GM18519 (cell line): ENCODE results near the gene FAM221B.

ENCODE experiments used
- ATAC-seq: cut with Tn5 transposase; IDR thresholded peaks from one replicate; pipeline ENCODE4 v1.9.1; 2021; ENCODE audit warnings: mild to moderate bottlenecking, moderate library complexity; ENCODE audit not compliant: unreplicated experiment, low FRiP score

The FAM221B gene, protein sequence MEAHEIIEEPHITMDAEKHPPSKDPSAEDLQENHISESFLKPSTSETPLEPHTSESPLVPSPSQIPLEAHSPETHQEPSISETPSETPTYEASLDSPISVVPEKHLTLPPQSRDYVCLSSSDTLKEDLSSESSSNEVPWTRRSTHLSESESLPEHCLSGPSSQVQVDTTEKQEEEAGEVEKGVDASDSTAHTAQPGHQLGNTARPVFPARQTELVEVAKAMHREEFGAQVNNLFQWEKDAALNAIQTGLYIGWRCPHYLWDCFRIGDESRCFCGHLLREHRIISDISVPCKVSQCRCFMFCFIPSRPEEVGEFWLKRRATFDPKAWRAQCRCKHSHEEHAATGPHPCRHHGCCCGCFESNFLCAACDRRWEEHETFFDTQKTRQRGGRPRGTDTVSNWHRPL

DNA sequence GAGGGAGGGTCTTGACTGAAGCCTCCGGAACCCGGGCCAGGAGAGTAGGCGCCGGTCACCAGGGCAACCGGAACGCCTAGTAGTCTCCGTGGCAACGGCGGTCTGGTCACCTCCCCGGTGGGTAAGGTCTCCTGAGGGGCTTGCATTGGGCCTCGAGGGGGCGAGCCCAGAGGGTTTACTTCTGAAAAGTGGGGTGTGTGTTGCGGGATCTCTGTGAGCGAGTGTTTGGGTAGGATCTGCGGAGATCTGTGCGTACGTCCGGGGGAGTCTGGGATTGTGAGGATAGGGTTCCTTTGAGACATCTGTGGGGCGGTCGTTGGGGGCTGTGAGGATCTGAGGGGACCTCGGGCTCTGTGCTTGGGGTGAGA, at the start of gene FAM221B:
Gene FAM221B (minus strand): TSS at position 17 of the 368 bp plus-strand sequence. CDS start 2,571 bp downstream, outside the sequence.
- no peak for ATAC-seq

DNA sequence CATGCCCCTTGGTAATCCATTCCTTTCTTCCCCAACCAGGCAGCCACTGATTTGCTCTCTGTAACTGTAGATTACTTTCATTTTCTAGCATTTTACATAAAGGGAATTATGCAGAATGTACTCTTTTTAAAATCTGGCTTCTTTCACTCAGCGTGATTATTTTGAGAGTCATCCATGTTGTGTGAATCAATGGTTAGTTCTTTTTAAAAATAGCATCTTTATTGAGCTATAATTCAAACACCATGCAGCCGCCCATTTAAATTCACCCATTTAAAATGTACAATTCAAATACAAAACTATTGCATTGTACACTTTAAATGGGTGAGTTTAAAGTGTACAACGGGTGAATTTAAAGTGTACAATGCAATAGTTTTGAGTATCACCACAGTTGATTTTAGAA, 44.0 kb upstream of the FAM221B start:
- no peak for ATAC-seq

DNA sequence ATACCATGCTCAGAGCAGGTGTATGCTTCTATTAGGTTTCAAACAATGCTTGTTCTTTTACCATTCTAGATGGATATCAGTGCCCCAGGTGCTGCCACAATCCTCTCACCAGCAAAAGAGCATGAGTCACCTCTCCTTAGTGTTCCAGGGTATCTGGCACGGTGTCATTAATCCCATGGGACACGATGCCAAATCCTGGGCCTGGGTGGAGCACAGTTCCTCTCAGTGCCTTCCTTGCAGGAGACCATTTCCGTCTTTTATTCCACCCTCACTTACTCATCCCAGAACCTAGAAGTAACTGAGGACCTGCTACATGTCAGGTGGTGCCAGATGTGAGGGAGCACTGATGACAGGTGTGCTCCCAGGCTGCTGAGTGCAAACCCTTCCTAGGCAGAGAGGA, 43.0 kb upstream of the FAM221B start:
- no peak for ATAC-seq

DNA sequence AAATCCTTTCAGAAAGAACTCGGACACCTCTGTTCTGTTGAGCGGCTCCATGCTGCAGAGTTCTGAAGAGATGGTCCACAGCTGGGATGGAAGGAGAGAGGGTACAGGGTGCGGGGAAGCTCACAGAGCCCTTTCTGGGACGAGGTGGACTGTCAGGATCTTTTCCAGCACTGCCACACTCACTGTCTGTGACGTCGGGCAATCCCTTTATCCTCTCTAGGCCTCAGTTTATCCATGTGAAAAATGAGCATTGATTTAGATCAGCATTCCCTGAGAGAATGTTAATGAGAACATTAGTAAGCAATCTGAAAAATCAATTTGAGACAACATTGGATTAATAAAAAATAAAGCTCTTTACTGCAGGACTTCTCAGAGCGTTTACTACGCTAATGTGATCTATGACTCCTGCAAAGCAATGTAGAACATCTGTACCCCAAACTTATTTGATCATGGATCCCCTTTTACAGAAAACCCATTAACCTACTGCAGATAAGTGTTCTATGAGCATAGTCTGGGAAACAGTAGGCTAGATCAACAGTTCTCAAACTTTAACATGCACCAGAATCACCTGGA, 41.9 kb upstream of the FAM221B start, which contains the start of gene OR13J1:
Gene OR13J1 (minus strand): TSS at position 51 of the 573 bp plus-strand sequence. CDS start 0 bp downstream, at position 51.
- no peak for ATAC-seq

DNA sequence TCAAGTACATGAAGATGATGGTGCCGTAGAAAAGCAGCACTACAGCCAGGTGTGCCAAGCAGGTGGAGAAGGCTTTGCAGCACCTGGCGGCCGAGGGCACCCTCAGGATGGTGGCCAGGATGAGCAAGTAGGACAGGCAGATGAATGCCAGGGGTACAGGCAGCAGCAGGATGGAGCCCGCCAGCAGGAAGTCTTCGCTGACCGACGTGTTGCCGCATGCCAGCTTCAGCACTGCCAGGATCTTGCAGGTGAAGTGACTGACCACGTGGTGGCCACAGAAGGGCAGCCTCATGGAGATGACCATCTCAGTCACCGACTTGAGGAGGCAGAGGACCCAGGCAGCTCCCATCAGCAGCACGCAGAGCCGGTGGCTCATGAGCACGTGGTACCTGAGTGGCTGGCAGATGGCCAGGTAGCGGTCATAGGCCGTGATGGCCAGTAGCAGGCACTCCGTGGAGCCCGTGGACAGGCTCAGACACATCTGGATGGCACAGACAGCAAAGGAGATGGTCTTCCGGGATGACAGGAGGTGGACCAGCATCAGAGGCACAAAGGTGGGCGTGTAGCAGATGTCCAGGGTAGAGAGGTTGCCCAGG, 41.2 kb upstream of the FAM221B start:
- no peak for ATAC-seq

DNA sequence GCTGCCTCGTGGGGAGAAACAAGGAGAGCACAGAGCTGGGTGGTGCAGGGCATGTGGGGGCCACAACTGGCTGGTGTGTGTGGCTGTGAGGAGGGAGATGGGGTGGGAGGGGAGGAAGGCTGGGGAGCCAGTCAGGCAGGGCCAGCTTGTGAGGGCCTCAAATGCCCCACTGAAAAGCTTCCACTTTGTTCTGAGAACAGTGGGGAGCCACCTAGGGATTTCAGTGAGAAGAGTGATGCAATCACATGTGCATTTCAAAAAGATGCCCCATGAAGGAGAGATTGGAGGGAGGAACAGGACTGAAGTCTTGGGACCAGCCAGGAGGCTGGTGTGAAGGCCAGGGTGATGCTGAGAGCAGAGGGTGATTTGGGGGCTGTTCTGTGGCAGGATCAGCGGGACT, 40.4 kb upstream of the FAM221B start:
- no peak for ATAC-seq

DNA sequence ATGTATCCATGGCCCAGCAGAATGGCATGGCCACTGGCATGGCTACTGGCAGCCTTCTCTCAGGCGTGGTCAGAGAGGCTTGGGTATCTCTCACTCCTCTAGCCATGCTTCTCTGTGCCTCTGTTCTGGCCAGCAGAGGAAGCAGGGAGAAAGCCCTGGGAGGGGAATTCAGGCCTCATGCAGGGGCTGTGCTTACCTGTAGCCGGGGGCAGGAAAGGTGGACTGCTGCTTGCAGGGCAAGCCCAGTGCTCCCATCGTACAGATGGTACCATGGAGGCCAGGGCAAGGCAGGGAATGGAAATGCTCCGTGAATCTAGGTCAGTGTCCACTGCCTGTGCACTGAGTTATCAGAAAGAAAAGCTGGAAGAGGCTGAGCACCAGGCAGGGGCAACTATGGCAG, 39.0 kb upstream of the FAM221B start:
- ATAC-seq = no peak

DNA sequence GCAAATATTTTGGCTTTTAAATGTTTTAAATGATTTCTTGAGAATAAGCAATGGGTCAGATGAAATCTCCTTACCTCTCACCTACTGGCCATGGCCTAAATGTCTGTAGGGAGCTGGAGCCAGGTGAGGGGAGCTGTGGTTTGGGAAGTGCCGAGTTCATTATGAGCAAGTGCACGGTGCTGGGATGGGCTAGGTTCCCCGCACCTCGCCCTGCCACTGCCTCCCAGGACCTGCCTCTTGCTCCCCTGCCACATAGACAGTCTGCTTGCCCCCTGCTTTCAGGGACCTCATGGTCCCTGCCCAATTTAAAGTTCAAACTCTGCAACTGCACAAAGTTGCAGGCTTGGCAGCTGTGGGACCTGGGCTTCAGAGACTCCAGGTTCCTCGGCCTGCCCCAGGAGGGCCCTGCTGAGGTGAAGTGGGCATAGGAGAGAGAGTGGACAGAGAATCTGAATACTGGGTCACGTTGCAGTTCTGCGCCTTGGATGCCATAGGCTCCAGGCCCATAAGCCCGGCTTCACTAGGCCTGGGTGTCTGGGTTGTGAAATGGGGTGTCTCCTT, 36.2 kb upstream of the FAM221B start:
- no peak for ATAC-seq

DNA sequence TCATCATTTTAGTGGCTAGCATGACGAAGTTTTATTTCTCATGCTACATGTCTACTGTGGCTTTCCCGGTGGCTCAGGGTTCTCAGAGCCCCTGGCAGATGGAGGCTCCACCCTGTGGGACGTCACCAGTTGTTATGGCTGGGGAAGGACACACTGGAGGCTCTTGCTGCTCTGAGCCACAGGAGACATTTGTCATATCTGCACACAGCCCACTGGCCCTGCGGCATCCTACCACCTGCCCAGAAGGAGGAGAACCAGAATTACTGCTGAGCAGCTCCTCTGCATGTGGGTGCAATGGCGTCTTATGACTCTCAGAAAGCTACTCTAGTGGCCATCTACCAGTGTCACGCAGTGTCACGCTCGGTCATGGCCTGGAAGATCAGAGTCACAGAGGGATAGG, 35.1 kb upstream of the FAM221B start:
- ATAC-seq = no peak

DNA sequence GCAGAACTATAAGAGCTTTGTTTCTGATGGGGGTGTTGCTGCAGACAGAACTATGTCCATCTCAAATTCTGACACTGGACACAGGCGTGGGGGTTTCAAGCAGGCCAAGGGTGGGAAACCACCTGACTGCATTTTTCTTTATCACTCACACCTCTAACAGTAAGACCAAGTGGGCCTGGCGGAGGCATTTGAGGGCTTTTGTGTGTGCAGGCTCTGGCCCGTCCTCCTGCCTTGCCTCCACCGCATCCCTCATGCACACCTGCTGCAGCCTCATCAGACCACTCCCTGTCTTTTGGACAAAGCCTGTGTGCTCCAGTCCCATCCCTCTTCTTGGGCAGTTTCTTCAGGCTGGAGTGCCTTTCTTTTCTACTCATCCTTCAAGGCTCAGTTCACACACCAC, 33.8 kb upstream of the FAM221B start:
- ATAC-seq = no peak

DNA sequence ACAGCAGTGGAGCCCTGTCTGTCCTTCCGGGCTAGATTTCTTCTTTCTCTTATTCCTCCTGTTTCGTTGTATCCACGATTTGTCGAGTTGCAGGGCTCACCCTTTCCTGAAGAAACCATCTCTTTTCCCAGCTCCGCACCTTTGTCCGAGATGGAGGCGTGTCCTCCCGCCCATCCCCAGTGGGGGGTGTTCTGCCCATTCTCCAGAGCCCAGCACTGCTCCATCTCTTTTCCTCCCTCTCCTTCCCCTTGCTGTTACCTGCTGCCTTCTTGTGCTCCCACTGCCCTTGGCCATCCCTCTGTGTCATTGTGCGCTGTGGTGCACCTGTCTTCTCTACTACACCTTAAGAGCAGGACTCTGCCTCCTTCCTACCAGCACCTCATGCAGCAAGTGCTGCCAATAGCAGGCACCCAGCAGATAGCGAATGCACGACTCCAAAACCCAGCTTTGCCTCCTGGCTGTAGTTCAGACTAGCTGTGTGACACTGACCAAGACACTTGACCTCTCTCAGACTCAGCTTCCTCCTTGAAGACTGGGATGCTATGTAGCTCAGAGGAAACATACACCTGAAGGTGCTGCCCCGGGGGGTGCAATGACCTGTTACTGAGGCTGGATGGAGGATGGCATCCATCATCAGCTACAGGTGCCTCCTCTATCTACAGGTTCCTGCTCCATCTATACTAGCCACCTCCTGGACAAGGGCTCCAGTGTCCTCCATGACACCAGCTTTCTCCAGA, 32.8 kb upstream of the FAM221B start:
- no peak for ATAC-seq

DNA sequence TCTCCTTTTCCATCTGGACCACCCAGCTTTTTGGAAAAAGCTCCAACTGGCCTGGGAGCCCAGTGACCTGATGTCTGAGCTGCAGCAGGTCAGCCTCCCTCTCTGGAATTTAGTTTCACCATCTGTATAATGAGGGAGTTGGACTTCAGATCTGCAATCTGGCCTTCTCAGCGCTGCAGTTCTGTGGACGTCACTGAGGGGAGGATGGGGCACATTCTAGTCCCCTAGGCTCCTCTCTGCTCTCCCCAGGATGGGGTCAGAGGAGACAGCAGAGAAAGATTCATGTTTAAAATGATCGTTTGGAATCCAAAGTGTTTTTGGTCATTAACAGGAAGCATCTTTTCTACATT, 31.4 kb upstream of the FAM221B start:
- no peak for ATAC-seq

DNA sequence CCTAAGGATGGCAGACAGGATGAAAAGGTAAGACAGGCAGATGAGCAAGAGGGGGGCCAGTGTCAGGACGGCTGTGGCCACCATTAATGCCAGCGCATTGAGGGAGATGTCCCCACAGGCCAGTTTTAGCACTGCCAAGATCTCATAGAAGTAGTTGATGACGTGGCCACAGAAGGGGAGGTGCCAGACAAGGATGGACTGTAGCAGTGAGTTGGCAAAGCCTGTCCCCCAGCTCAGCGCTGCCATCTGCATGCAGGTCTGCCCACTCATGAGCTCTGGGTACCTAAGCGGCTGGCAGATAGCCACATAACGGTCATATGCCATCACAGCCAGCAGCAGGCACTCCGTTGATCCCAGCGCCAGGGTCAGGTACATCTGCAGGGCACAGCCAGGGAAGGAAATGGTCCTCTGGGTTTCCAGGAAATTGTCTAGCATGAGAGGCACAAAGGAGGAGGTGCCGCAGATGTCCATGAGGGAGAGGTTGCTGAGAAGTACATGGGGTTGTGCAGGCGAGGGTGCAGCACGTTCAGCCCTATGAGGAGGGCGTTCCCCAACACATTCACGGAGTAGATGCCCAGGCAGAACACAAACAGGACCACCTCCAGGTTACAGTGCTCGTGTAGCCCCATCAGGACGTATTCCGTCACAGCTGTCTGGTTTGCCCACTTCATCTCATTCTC, 30.9 kb upstream of the FAM221B start:
- ATAC-seq = no peak

DNA sequence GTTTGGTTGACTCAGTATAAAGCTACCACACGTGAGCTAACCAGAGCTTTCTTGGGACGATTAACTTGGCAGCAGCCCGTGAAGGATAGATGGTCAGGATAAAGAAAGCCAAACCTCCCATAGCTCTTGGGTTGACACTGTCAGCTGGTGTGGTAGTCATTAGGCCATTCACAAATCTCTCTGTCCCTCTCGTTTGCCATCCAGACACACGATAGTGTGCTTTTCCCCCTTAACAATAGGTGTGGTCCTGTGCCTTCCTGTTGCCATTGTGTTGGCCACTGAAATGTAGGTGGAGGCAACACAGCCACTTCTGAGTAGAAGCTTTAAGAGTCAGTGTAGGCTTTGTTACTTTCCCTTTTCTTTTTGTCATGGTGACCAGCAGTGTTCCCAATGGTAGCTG, 29.9 kb upstream of the FAM221B start:
- no peak for ATAC-seq

DNA sequence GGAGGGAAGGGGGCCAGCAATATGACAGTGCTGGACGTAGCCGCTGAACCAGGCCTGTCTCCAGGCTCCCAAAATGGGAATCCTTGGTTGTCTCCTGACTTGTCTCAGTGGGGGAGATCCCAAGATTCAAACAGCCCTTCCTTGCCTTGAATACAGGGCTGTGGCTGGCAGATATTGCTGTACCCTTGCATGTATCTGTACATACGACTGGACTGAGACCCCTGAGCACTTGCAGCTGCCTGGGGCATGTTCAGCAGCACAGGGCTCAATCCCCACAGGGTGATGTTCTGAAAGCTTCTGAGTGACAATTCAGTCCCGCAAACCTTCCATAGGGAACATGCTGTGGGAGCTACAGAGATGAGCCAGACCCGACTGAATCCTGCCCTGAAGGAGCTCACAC, 28.4 kb upstream of the FAM221B start:
- ATAC-seq = no peak

DNA sequence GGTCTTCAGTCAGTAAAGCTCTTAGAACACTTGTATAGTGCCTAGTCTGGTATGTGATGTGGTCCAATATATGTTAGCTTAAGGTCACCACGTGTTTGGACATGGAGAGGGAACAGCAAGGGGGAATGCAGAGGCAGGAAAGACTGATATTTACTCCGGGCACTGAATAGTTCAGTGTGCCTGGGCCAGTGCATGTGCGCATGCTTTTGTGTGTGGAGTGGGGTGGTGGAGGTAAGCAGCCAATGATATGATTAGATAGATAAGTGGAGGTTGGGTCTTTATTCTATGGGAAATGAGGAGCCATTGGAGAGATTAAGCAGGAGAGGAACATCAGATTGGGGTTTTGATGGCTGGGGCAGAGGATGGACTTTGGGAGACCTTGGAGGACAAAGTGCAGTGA, 27.7 kb upstream of the FAM221B start:
- ATAC-seq = no peak

DNA sequence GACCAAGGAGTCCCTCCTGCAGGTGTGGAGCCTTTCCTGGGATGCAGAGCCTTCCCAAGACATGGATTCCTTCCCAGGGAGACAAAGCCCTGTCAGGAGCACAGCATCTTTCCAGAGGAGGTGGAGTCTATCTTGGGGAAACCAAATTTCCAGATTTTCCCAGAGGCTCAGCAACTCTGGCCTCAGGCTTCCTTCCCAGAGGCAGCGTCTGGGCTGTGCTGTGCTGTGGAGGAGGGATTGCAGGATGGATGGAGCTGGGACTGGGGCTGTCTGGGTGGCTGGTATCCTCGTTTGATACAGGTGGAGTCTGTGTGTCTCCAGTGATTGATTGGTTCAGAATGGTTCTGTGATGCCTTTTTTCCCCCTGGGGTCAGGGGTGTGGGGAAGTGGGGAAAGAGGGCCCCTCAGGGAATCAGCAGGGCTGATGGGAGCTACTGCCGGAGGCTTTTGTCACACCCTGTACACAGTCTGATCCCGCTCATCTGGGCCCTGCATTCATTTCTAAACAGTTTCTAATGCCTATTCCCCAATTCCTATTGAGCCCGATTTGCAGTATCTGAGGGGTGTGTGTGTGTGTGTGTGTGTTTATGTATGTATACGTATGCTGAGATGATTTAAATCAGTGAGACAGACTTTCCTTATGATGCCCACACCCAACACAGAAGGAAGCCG, 25.7 kb upstream of the FAM221B start:
- ATAC-seq = no peak

DNA sequence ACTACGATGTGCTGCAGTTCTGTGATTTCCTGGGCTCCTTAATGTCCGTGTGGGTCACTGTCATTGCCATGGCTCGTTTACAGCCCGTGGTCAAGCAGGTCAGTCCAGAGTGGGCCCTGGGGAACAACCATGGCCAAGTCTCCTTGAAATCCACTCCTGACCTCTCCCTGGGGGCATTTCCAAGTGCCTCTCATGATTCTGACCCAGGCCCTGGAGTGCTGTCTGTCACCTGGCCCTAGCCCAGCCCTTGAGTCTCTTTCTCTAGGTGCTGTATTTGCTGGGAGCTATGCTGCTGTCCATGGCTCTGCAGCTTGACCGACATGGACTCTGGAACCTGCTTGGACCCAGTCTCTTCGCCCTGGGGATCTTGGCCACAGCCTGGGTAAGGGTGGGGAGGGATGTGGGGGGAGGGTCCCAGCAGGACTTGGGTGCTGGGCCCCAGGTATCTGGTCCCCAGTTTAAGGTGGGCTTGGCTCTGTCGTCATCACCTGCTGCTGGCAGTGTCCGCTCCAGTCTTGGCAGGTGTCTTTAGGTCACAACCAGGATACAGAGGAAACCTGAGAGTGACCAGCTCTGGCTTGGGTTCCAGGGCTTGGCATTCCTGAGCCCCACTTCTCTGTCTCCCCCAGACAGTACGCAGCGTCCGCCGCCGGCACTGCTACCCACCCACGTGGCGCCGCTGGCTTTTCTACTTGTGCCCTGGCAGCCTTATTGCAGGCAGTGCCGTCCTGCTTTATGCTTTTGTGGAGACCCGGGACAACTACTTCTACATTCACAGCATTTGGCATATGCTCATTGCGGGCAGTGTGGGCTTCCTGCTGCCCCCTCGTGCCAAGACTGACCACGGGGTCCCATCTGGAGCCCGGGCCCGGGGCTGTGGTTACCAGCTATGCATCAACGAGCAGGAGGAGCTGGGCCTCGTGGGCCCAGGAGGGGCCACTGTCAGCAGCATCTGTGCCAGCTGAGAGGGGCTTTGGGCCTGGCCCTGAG, 24.6 kb upstream of the FAM221B start:
- no peak for ATAC-seq
